Endothelial cell of umbilical vein (primary cell): ENCODE measurements around the gene VCP. TPM values are rescaled to one million over a fixed set of nuclear protein-coding genes. Genes with fewer than 3 reads are reported as not detected.

Source experiments
- BruUV-seq: library from RNA; stranded (reverse); fragments of 400-500 nt; replicated peaks from 2 replicates; lab custom pipeline; 2021; lab: Mats Ljungman, UMichigan
- CTCF ChIA-PET: fragments of 300-600, 350-600 bp; sonication (Branson Sonifier 250); formaldehyde crosslinking; loops from one replicate; lab custom pipeline; 2021; ENCODE audit warnings: antibody characterized with exemption, inconsistent platforms; lab: Charles Lee
- POLR2A ChIA-PET: fragments of 300-600, 350-600 bp; sonication (Branson Sonifier 250); formaldehyde crosslinking; loops from one replicate; lab custom pipeline; 2021; ENCODE audit warnings: antibody characterized with exemption, inconsistent platforms; lab: Charles Lee
- DNase-seq: peaks from one replicate; pipeline ENCODE4 v3.0.0-alpha.2; 2011; ENCODE audit warnings: low read depth, low spot score
- FAIRE-seq: peaks from 2 replicates; lab custom pipeline; 2011; peaks lifted over from hg19 to GRCh38; lab: Jason Lieb, UNC
- H2AFZ ChIP-seq: 2 replicates; pipeline ENCODE4 v1.6.0; 2012; ENCODE audit warnings: low read depth, low read length, control low read depth, inconsistent platforms
- H3K27ac ChIP-seq: 2 replicates; pipeline ENCODE4 v1.5.1; 2011; ENCODE audit warnings: low read depth, mild to moderate bottlenecking, control low read depth, low read length, moderate library complexity; ENCODE audit not compliant: insufficient read depth
- H3K27me3 ChIP-seq, 2 experiments: 2 replicates each; pipeline versions ENCODE4 v1.6.0 to v1.6.1; 2011; ENCODE audit warnings: low read length in 2 of 2, mixed read lengths in 1 of 2; ENCODE audit not compliant: control insufficient read depth in 2 of 2, insufficient read depth in 2 of 2
- H3K36me3 ChIP-seq, 2 experiments: 2 replicates in 1 of 2; 3 replicates in 1 of 2; pipeline ENCODE4 v1.5.1; 2011; ENCODE audit warnings: low read length in 2 of 2, mild to moderate bottlenecking in 1 of 2, moderate library complexity in 1 of 2; ENCODE audit not compliant: control insufficient read depth in 2 of 2, insufficient read depth in 2 of 2; ENCODE audit errors: extremely low read depth in 1 of 2
- H3K4me1 ChIP-seq: 3 replicates; pipeline ENCODE4 v1.5.1; 2011; ENCODE audit warnings: mild to moderate bottlenecking, low read length; ENCODE audit not compliant: control insufficient read depth, insufficient read depth; ENCODE audit errors: extremely low read depth
- H3K4me2 ChIP-seq: 2 replicates; pipeline ENCODE4 v1.6.1; 2011; ENCODE audit warnings: low read length, control low read depth, mixed read lengths; ENCODE audit not compliant: insufficient read depth
- H3K4me3 ChIP-seq, 3 experiments: fragments of 200-600 bp in 1 of 3; sonication (generic), shearing (Covaris generic) in 1 of 3; replicated peaks in 1 of 3; 2 replicates each; pipeline ENCODE4 v1.5.1; 2011 to 2016; ENCODE audit warnings: control low read depth in 3 of 3, low read length in 3 of 3, mild to moderate bottlenecking in 2 of 3, inconsistent platforms in 1 of 3, low read depth in 1 of 3, moderate library complexity in 1 of 3; ENCODE audit not compliant: insufficient read depth in 1 of 3
- H3K79me2 ChIP-seq: 2 replicates; pipeline ENCODE4 v1.6.0; 2012; ENCODE audit warnings: low read length, inconsistent platforms; ENCODE audit not compliant: control insufficient read depth, insufficient read depth
- H3K9ac ChIP-seq: replicated peaks from 2 replicates; pipeline ENCODE3; 2011; ENCODE audit warnings: low read length, control low read depth; ENCODE audit not compliant: insufficient read depth; ENCODE audit errors: extremely low read depth
- H3K9me1 ChIP-seq: replicated peaks from 3 replicates; pipeline ENCODE4 v1.6.0; 2011; ENCODE audit warnings: mild to moderate bottlenecking, low read length; ENCODE audit not compliant: control insufficient read depth, insufficient read depth; ENCODE audit errors: extremely low read depth
- H3K9me3 ChIP-seq: replicated peaks from 2 replicates; pipeline ENCODE4 v1.5.1; 2012; ENCODE audit warnings: low read length, inconsistent platforms; ENCODE audit not compliant: control insufficient read depth, insufficient read depth
- H4K20me1 ChIP-seq: replicated peaks from 2 replicates; pipeline ENCODE3; 2011; ENCODE audit warnings: mild to moderate bottlenecking, low read length; ENCODE audit not compliant: control insufficient read depth, insufficient read depth; ENCODE audit errors: extremely low read depth
- CTCF ChIP-seq, 2 donors: IDR thresholded peaks; 1 replicate in 1 of 2; 2 replicates in 1 of 2; pipeline ENCODE4 v1.5.1; 2011; ENCODE audit warnings: low read length in 2 of 2, mild to moderate bottlenecking in 2 of 2, moderate library complexity in 2 of 2, control low read depth in 1 of 2, inconsistent platforms in 1 of 2, low read depth in 1 of 2; ENCODE audit not compliant: insufficient read depth in 1 of 2; ENCODE audit errors: extremely low read depth in 1 of 2
- EZH2 ChIP-seq: IDR thresholded peaks from 2 replicates; pipeline ENCODE4 v1.6.1; 2012; ENCODE audit warnings: borderline replicate concordance, low read depth, mild to moderate bottlenecking, moderate library complexity, low read length, inconsistent platforms; ENCODE audit not compliant: severe bottlenecking
- POLR2A ChIP-seq: IDR thresholded peaks from 2 replicates; pipeline ENCODE4 v1.6.1; 2012; ENCODE audit warnings: low read depth, mild to moderate bottlenecking, control low read depth, low read length
- dilution Hi-C: fragments of 300-500 bp; cut with MboI; formaldehyde crosslinking; loops from one replicate; pipeline ENCODE4 v1.15.0; 2019; ENCODE audit warnings: low sequenced_read_pairs; ENCODE audit not compliant: extremely low pct_ligation_motif_present
- intact Hi-C: fragments of 100-400 bp; cut with micrococcal nuclease; formaldehyde crosslinking; loops from one replicate; pipeline ENCODE4 v1.10.0; 2022
- polyA plus RNA-seq, 4 experiments: library from polyadenylated mRNA; depleted of rRNA in 3 of 4; stranded (reverse) in 3 of 4; unstranded in 1 of 4; fragments of >200 nt; gene quantifications; 2 replicates each; pipeline versions ENCODE4 v1.2.1 to v1.2.3, GENCODE V29; 2011 to 2012; ENCODE audit warnings: missing spikeins in 1 of 4
- total RNA-seq: library from RNA; stranded (reverse); gene quantifications from 2 replicates; pipeline ENCODE4 v1.2.3, GENCODE V29; 2021

Gene VCP
- total and polyA plus RNA-seq, 2 donors (not counting 3 experiments of a cell fraction or from before 2014, with no cell fraction given) = 349 to 493 TPM

GRCh38 chr9:35108461-35108860 is 36.0 kb upstream of the VCP start:
- DNase-seq (no peak), FAIRE-seq (no peak)
- H3K4me1 ChIP-seq = peaks cover 37% of the 10 kb centered on the region
- intact Hi-C loops (no loop called here), dilution Hi-C loops (no loop called here)
- no peak overlapping the region for H3K9ac ChIP-seq
- H3K27ac ChIP-seq = no peak overlapping the region
- H3K36me3 ChIP-seq = peaks cover 6 to 35% of the 10 kb centered on the region in 2 experiments
- no peak for TF ChIP-seq CTCF (IDR thresholded peaks at IDR 0.05; ENCODE audit: extremely low read depth in 1 of 2, insufficient read depth in 1 of 2, low read depth in 1 of 2, low read length in 2 of 2)
- no TSS peak for BruUV-seq
- H4K20me1 ChIP-seq = no peaks in the 10 kb centered on the region
- peaks cover 30% of the 10 kb centered on the region for H3K79me2 ChIP-seq
- H3K4me2 ChIP-seq = no peak overlapping the region
- ChIA-PET POLR2A (no interaction called here), CTCF (no interaction called here)
- H2AFZ ChIP-seq = no peak overlapping the region
- H3K4me3 ChIP-seq = no peak overlapping the region
- no peaks in the 10 kb centered on the region for H3K27me3 ChIP-seq
- H3K9me1 ChIP-seq = no peaks in the 10 kb centered on the region
- H3K9me3 ChIP-seq = no peaks in the 10 kb centered on the region

- dilution Hi-C loops (no loop called here), intact Hi-C loops (no loop called here)
- Histone ChIP-seq H3K4me2 (no peak overlapping the region), H3K27ac (no peak overlapping the region), H3K9me1 (no peaks in the 10 kb centered on the region), H4K20me1 (no peaks in the 10 kb centered on the region), H3K36me3 (peaks cover 6 to 35% of the 10 kb centered on the region in 2 experiments), H3K79me2 (peaks cover 27% of the 10 kb centered on the region), H3K9me3 (no peaks in the 10 kb centered on the region), H2AFZ (no peak overlapping the region), H3K4me3 (no peak overlapping the region), H3K4me1 (peaks cover 32% of the 10 kb centered on the region), H3K27me3 (no peaks in the 10 kb centered on the region), H3K9ac (no peak overlapping the region)
- TF ChIP-seq POLR2A (no peak), EZH2 (no peak)
- ChIA-PET POLR2A (no interaction called here), CTCF (no interaction called here)
- FAIRE-seq = no peak
- no TSS peak for BruUV-seq
- DNase-seq = no peak
Measured at GRCh38 chr9:35107297-35108290, 35.2 kb upstream of the VCP start.
